Astrocyte (in vitro differentiated cells and primary cell): Measurements from ENCODE around the gene ZNF628. TPM values are rescaled to one million over a fixed set of nuclear protein-coding genes. Genes with fewer than 3 reads are reported as not detected.

ENCODE experiments used
- DNase-seq: peaks from one replicate; pipeline ENCODE4 v3.0.0-alpha.2; 2010; ENCODE audit warnings: low read depth
- FAIRE-seq: peaks from 2 replicates; lab custom pipeline; 2011; peaks lifted over from hg19 to GRCh38; lab: Jason Lieb, UNC
- H2AFZ ChIP-seq: 2 replicates; pipeline ENCODE4 v1.6.0; 2012; ENCODE audit warnings: low read depth, low read length, inconsistent platforms
- H3K27ac ChIP-seq: 2 replicates; pipeline ENCODE4 v1.5.1; 2011; ENCODE audit warnings: low read depth, low read length, inconsistent platforms
- H3K27me3 ChIP-seq: 2 replicates; pipeline ENCODE4 v1.6.0; 2011; ENCODE audit warnings: low read length, inconsistent platforms; ENCODE audit not compliant: insufficient read depth
- H3K36me3 ChIP-seq: 2 replicates; pipeline ENCODE4 v1.5.1; 2011; ENCODE audit warnings: low read length, inconsistent platforms; ENCODE audit not compliant: insufficient read depth
- H3K4me1 ChIP-seq: 2 replicates; pipeline ENCODE4 v1.5.1; 2011; ENCODE audit warnings: low read length, inconsistent platforms; ENCODE audit not compliant: insufficient read depth
- H3K4me2 ChIP-seq: 2 replicates; pipeline ENCODE4 v1.6.0; 2012; ENCODE audit warnings: low read length, inconsistent platforms
- H3K4me3 ChIP-seq: 2 replicates; pipeline ENCODE4 v1.5.1; 2011; ENCODE audit warnings: low read depth, mild to moderate bottlenecking, low read length, inconsistent platforms; ENCODE audit not compliant: insufficient read depth
- H3K79me2 ChIP-seq: 2 replicates; pipeline ENCODE4 v1.6.0; 2012; ENCODE audit warnings: mild to moderate bottlenecking, low read length, inconsistent platforms; ENCODE audit not compliant: insufficient read depth
- H3K9ac ChIP-seq: 2 replicates; pipeline ENCODE4 v1.6.0; 2012; ENCODE audit warnings: mild to moderate bottlenecking, low read length, inconsistent platforms
- H3K9me3 ChIP-seq: 2 replicates; pipeline ENCODE4 v1.5.1; 2012; ENCODE audit warnings: low read depth, mild to moderate bottlenecking, low read length, inconsistent platforms; ENCODE audit not compliant: insufficient read depth
- H4K20me1 ChIP-seq: 2 replicates; pipeline ENCODE4 v1.6.0; 2012; ENCODE audit warnings: low read length, inconsistent platforms; ENCODE audit not compliant: insufficient read depth
- H3K27ac Mint-ChIP-seq: one replicate; pipeline ENCODE4 v1.8.0; 2021; ENCODE audit warnings: mild to moderate bottlenecking, mixed read lengths; ENCODE audit not compliant: unreplicated experiment
- H3K27me3 Mint-ChIP-seq: one replicate; pipeline ENCODE4 v1.8.0; 2021; ENCODE audit warnings: low read depth, mixed read lengths; ENCODE audit not compliant: unreplicated experiment
- H3K36me3 Mint-ChIP-seq: one replicate; pipeline ENCODE4 v1.8.0; 2021; ENCODE audit warnings: low read depth, mixed read lengths; ENCODE audit not compliant: unreplicated experiment
- H3K4me1 Mint-ChIP-seq: one replicate; pipeline ENCODE4 v1.8.0; 2021; ENCODE audit warnings: low read depth, mixed read lengths; ENCODE audit not compliant: unreplicated experiment
- H3K4me3 Mint-ChIP-seq: one replicate; pipeline ENCODE4 v1.8.0; 2021; ENCODE audit warnings: mild to moderate bottlenecking, moderate library complexity, mixed read lengths; ENCODE audit not compliant: unreplicated experiment
- H3K9me3 Mint-ChIP-seq: one replicate; pipeline ENCODE4 v1.8.0; 2021; ENCODE audit warnings: mild to moderate bottlenecking, mixed read lengths; ENCODE audit not compliant: unreplicated experiment
- CTCF ChIP-seq: IDR thresholded peaks from 2 replicates; pipeline ENCODE4 v1.5.1; 2011; ENCODE audit warnings: low read depth, mild to moderate bottlenecking, inconsistent platforms, low read length, moderate library complexity; ENCODE audit not compliant: insufficient read depth
- EZH2 ChIP-seq: IDR thresholded peaks from 2 replicates; pipeline ENCODE4 v1.6.1; 2012; ENCODE audit warnings: mild to moderate bottlenecking, low read length, inconsistent platforms; ENCODE audit not compliant: insufficient read depth
- total RNA-seq: library from RNA; stranded (reverse); gene quantifications from 2 replicates; pipeline ENCODE4 v1.2.1, GENCODE V29; 2021

The ZNF628 gene
- total RNA-seq, 1 donor from 2014 or later, result 9.9 TPM

GRCh38 chr19:55439052-55439451 is 37.4 kb upstream of the ZNF628 start:
- H3K9me3 ChIP-seq, result peaks cover 4% of the 10 kb centered on the region
- H3K4me3 ChIP-seq, result no peak overlapping the region
- FAIRE-seq, result no peak
- Mint-ChIP-seq H3K36me3 (no peaks in the 10 kb centered on the region), H3K27me3 (peaks cover 58% of the 10 kb centered on the region), H3K4me3 (peak overlapping the region; percentile 57), H3K27ac (no peak overlapping the region), H3K4me1 (no peaks in the 10 kb centered on the region), H3K9me3 (peaks cover 10% of the 10 kb centered on the region)
- no peak for DNase-seq
- no peak for TF ChIP-seq CTCF
- no peak for TF ChIP-seq EZH2
- H3K79me2 ChIP-seq, result no peaks in the 10 kb centered on the region
- no peak overlapping the region for H2AFZ ChIP-seq
- no peaks in the 10 kb centered on the region for H3K4me1 ChIP-seq
- H4K20me1 ChIP-seq, result no peaks in the 10 kb centered on the region
- no peak overlapping the region for H3K27ac ChIP-seq
- peaks cover 37% of the 10 kb centered on the region for H3K27me3 ChIP-seq
- H3K9ac ChIP-seq, result no peak overlapping the region
- no peak overlapping the region for H3K4me2 ChIP-seq
- H3K36me3 ChIP-seq, result no peaks in the 10 kb centered on the region

DNA sequence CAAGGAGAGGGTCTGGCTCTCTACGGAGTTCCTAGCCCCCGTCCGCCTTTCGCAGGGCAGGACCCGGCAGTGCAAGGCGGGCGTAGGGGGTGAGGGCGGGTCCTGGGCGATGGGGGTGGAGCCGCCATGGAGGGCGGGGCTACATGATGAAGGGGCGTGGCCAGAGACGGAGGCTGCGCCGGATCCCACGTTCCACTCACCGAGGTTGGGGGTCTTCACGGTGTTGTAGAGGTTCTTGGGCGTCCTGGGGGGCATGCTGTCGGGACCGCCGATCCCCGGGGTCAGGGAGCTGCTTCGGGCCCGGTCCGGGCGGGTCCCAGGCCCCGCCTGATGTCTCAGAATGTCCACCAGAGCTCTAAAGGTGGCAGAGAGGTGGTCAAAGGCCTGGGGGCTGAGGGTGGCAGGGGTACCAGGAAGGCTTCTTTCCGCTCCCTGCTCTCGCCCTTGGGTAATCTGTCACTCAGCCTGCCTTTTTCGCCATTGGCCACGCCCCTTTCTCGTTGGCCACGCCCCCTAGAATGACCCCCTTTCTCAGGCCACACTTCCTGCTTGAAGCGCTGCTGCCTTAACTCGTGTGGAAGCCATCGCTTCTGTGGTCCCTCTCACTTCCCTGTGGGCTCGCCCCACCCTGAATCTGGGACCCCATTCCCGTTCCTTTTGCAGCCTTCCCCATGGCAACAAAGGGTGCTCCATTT is 35.9 kb upstream of the ZNF628 start:
- peaks cover 73% of the 10 kb centered on the region for H3K27me3 Mint-ChIP-seq
- H3K9me3 Mint-ChIP-seq, result peaks cover 10% of the 10 kb centered on the region
- no peak for TF ChIP-seq CTCF
- no peak for TF ChIP-seq EZH2
- no peaks in the 10 kb centered on the region for H3K4me1 ChIP-seq
- peak overlapping the region; percentile 12 for H3K4me3 Mint-ChIP-seq
- H3K9me3 ChIP-seq, result peaks cover 4% of the 10 kb centered on the region
- DNase-seq (no peak), FAIRE-seq (no peak)
- H3K36me3 Mint-ChIP-seq, result no peaks in the 10 kb centered on the region
- H3K9ac ChIP-seq, result no peak overlapping the region
- H3K4me3 ChIP-seq, result no peak overlapping the region
- no peaks in the 10 kb centered on the region for H3K4me1 Mint-ChIP-seq
- no peaks in the 10 kb centered on the region for H4K20me1 ChIP-seq
- H3K27me3 ChIP-seq, result peaks cover 48% of the 10 kb centered on the region
- no peak overlapping the region for H2AFZ ChIP-seq
- H3K36me3 ChIP-seq, result no peaks in the 10 kb centered on the region
- H3K4me2 ChIP-seq, result no peak overlapping the region
- H3K27ac ChIP-seq, result no peak overlapping the region
- no peaks in the 10 kb centered on the region for H3K79me2 ChIP-seq
- H3K27ac Mint-ChIP-seq, result no peak overlapping the region

DNA sequence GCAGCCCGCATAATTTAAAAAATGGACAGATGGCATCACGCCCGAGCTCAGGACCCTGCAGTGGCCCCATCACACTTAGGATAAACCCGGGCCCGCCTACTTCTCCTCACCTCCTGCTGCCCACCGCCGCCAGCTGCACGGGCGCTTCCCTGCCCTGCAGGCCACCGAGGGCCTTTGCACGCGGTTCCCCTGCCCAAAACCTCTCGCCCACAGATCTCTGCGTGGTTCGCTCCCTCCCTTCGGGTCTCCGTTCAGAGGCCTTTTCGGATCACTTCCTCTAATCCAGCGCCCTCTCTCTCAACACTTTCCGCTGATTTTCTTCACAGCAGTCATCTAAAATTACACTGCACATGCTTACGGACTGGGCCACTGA is 35.1 kb upstream of the ZNF628 start:
- Histone ChIP-seq H4K20me1 (no peaks in the 10 kb centered on the region), H3K4me2 (no peak overlapping the region), H3K9ac (no peak overlapping the region), H3K4me3 (no peak overlapping the region), H3K79me2 (no peaks in the 10 kb centered on the region), H2AFZ (no peak overlapping the region), H3K27me3 (peaks cover 48% of the 10 kb centered on the region), H3K36me3 (no peaks in the 10 kb centered on the region), H3K27ac (no peak overlapping the region), H3K4me1 (no peaks in the 10 kb centered on the region), H3K9me3 (peaks cover 4% of the 10 kb centered on the region)
- Mint-ChIP-seq H3K27me3 (peaks cover 79% of the 10 kb centered on the region), H3K36me3 (no peaks in the 10 kb centered on the region), H3K4me3 (no peak overlapping the region), H3K4me1 (no peaks in the 10 kb centered on the region), H3K27ac (no peak overlapping the region), H3K9me3 (peaks cover 10% of the 10 kb centered on the region)
- no peak for TF ChIP-seq EZH2
- TF ChIP-seq CTCF, result no peak
- FAIRE-seq, result no peak
- DNase-seq, result no peak
